HepG2 (cell line): ENCODE data around the gene FXYD4. TPM values are rescaled to one million over a fixed set of nuclear protein-coding genes. Genes with fewer than 3 reads are reported as not detected.

Source experiments
- AGO2 ChIP-seq: fragments of 200-400 bp; formaldehyde crosslinking; optimal IDR thresholded peaks from 2 replicates; pipeline ENCODE3; 2017; ENCODE audit warnings: mild to moderate bottlenecking, low read depth, low read length, moderate library complexity
- ATF7 ChIP-seq, 2 experiments: fragments of 450-650 bp in 1 of 2; sonication (generic) in 1 of 2; formaldehyde crosslinking in 1 of 2; IDR thresholded peaks; 2 replicates each; pipeline versions ENCODE4 v1.4.0 to v1.6.1; 2016 to 2020; ENCODE audit warnings: antibody characterized with exemption in 1 of 2, mild to moderate bottlenecking in 1 of 2, missing genetic modification reagents in 1 of 2
- CHD4 ChIP-seq: fragments of 200-600 bp; sonication (generic); IDR thresholded peaks from 2 replicates; pipeline ENCODE4 v1.7.0; 2017; ENCODE audit warnings: mild to moderate bottlenecking, low read length, borderline replicate concordance
- CREM ChIP-seq, 2 experiments: sonication (generic) in 1 of 2; formaldehyde crosslinking in 1 of 2; IDR thresholded peaks; 2 replicates each; pipeline versions ENCODE4 v1.4.0 to v1.6.1; 2016 to 2020; ENCODE audit warnings: antibody characterized with exemption in 1 of 2, mild to moderate bottlenecking in 1 of 2, missing genetic modification reagents in 1 of 2
- CSRNP2 ChIP-seq: sonication (generic); formaldehyde crosslinking; conservative IDR thresholded peaks from 2 replicates; pipeline ENCODE4 v1.8.0; 2022; ENCODE audit warnings: low read depth, missing genetic modification reagents
- DPF2 ChIP-seq: sonication (generic); formaldehyde crosslinking; IDR thresholded peaks from 2 replicates; pipeline ENCODE4 v1.4.0; 2020; ENCODE audit warnings: mild to moderate bottlenecking, low read depth, missing genetic modification reagents, borderline replicate concordance
- ELF3 ChIP-seq: IDR thresholded peaks from 2 replicates; pipeline ENCODE4 v1.6.1; 2016; ENCODE audit warnings: missing genetic modification reagents, missing compliant biosample characterization
- FOXJ3 ChIP-seq: sonication (generic); formaldehyde crosslinking; IDR thresholded peaks from 2 replicates; pipeline ENCODE4 v1.4.0; 2020; ENCODE audit warnings: missing genetic modification reagents, mild to moderate bottlenecking, borderline replicate concordance
- GMEB1 ChIP-seq: sonication (generic); formaldehyde crosslinking; IDR thresholded peaks from 2 replicates; pipeline ENCODE4 v1.5.1; 2020; ENCODE audit warnings: missing genetic modification reagents, mild to moderate bottlenecking, borderline replicate concordance
- HOXD1 ChIP-seq: sonication (generic); formaldehyde crosslinking; IDR thresholded peaks from 2 replicates; pipeline ENCODE4 v1.5.0; 2020; ENCODE audit warnings: missing genetic modification reagents
- IRX3 ChIP-seq: sonication (generic); formaldehyde crosslinking; IDR thresholded peaks from 2 replicates; pipeline ENCODE4 v1.8.1; 2023; ENCODE audit warnings: mild to moderate bottlenecking, low read depth, missing genetic modification reagents, borderline replicate concordance
- NR2F1 ChIP-seq, 2 experiments: fragments of 450-650 bp in 1 of 2; formaldehyde crosslinking in 1 of 2; IDR thresholded peaks; 2 replicates each; pipeline versions ENCODE4 v1.5.0 to v1.6.1; 2016 to 2020; ENCODE audit warnings: mild to moderate bottlenecking in 1 of 2, missing compliant biosample characterization in 1 of 2, missing genetic modification reagents in 1 of 2, moderate library complexity in 1 of 2
- PAF1 ChIP-seq: IDR thresholded peaks from 2 replicates; pipeline ENCODE4 v1.6.1; 2016; ENCODE audit warnings: missing genetic modification reagents, missing compliant biosample characterization
- POGZ ChIP-seq: sonication (generic); formaldehyde crosslinking; IDR thresholded peaks from 2 replicates; pipeline ENCODE4 v1.4.0; 2020; ENCODE audit warnings: mild to moderate bottlenecking, missing genetic modification reagents
- RBFOX2 ChIP-seq: fragments of 200-400 bp; formaldehyde crosslinking; IDR thresholded peaks from 2 replicates; pipeline ENCODE4 v1.6.1; 2017; ENCODE audit warnings: low read depth, mild to moderate bottlenecking, low read length
- REL ChIP-seq: sonication (generic); formaldehyde crosslinking; conservative IDR thresholded peaks from 2 replicates; pipeline ENCODE4 v1.8.0; 2022; ENCODE audit warnings: mild to moderate bottlenecking, missing genetic modification reagents, moderate library complexity
- RFXAP ChIP-seq: sonication (generic); formaldehyde crosslinking; IDR thresholded peaks from 2 replicates; pipeline ENCODE4 v1.4.0; 2020; ENCODE audit warnings: missing genetic modification reagents, borderline replicate concordance
- TCF12 ChIP-seq, 2 experiments: fragments of 450-650 bp in 1 of 2; sonication (generic) in 1 of 2; formaldehyde crosslinking in 1 of 2; IDR thresholded peaks; 2 replicates each; pipeline versions ENCODE4 v1.6.1 to v1.8.0; 2017 to 2022; ENCODE audit warnings: antibody characterized with exemption in 1 of 2, mild to moderate bottlenecking in 1 of 2, missing genetic modification reagents in 1 of 2, moderate library complexity in 1 of 2
- YEATS4 ChIP-seq: sonication (generic); formaldehyde crosslinking; IDR thresholded peaks from 2 replicates; pipeline ENCODE4 v1.4.0; 2020; ENCODE audit warnings: missing genetic modification reagents, borderline replicate concordance
- ZFYVE20 ChIP-seq: sonication (generic); formaldehyde crosslinking; IDR thresholded peaks from 2 replicates; pipeline ENCODE4 v1.8.0; 2023; ENCODE audit warnings: low read depth, mild to moderate bottlenecking, moderate library complexity, missing genetic modification reagents, borderline replicate concordance
- ZNF143 ChIP-seq: sonication (generic); formaldehyde crosslinking; IDR thresholded peaks from 2 replicates; pipeline ENCODE4 v1.4.0; 2020; ENCODE audit warnings: missing genetic modification reagents
- ZNF260 ChIP-seq: sonication (generic); formaldehyde crosslinking; IDR thresholded peaks from 2 replicates; pipeline ENCODE4 v1.4.0; 2020; ENCODE audit warnings: missing genetic modification reagents, low read depth, mild to moderate bottlenecking, borderline replicate concordance
- ZNF749 ChIP-seq: sonication (generic); formaldehyde crosslinking; IDR thresholded peaks from 2 replicates; pipeline ENCODE4 v1.8.0; 2022; ENCODE audit warnings: mild to moderate bottlenecking, missing genetic modification reagents, moderate library complexity, borderline replicate concordance
- ZSCAN30 ChIP-seq: sonication (generic); formaldehyde crosslinking; IDR thresholded peaks from 2 replicates; pipeline ENCODE4 v1.5.0; 2020; ENCODE audit warnings: mild to moderate bottlenecking, missing genetic modification reagents
- polyA plus RNA-seq, 8 experiments: library from polyadenylated mRNA; depleted of rRNA in 3 of 8; stranded (reverse) in 7 of 8; unstranded in 1 of 8; fragments of >200 nt; fragmentation: Illumina TruSeq in 4 of 8; extraction: Trizol in 4 of 8; gene quantifications; 2 replicates each; pipeline versions ENCODE4 v1.2.1 to v1.2.3, GENCODE V29; 2011 to 2016; ENCODE audit warnings: low read depth in 4 of 8, missing spikeins in 1 of 8, mixed read lengths in 1 of 8; ENCODE audit not compliant: insufficient read depth in 1 of 8
- total RNA-seq, 5 experiments: library from RNA; depleted of rRNA; stranded (reverse); fragments of >200 nt; fragmentation: Illumina TruSeq; extraction: Trizol; gene quantifications; 2 replicates each; pipeline ENCODE4 v1.2.3, GENCODE V29; 2016; ENCODE audit warnings: low read depth in 1 of 5

FXYD4 gene
- total and polyA plus RNA-seq, 2 of the 13 experiments (the other 11 are each of a cell fraction or from before 2014, with no cell fraction given) = not detected

GRCh38 chr10:43407148-43407575 lies 35.7 kb downstream of the FXYD4 start (continued):
- TF ChIP-seq ATF7 (IDR thresholded peaks at IDR 0.05) (no peak), ATF7 (CRISPR knock-in tag; IDR thresholded peaks at IDR 0.05) (no peak), DPF2 (CRISPR knock-in tag) (no peak), YEATS4 (CRISPR knock-in tag) (0 out of 2 replicates have a peak, but pooled peaks have one; percentile 43), REL (no peak), CHD4 (no peak), NR2F1 (CRISPR knock-in tag; IDR thresholded peaks at IDR 0.05) (0 out of 4 replicates have a peak, but pooled peaks of 1 of the 2 experiments have one; percentile 5), ZNF143 (CRISPR knock-in tag) (no peak), HOXD1 (CRISPR knock-in tag) (no peak), FOXJ3 (CRISPR knock-in tag) (no peak), RBFOX2 (peak; percentile 89), AGO2 (peak; percentile 87), IRX3 (CRISPR knock-in tag) (no peak), POGZ (CRISPR knock-in tag) (peak; percentile 24; the same call in 1 of the 2 replicates), ZNF749 (no peak), CREM (IDR thresholded peaks at IDR 0.05) (no peak), CREM (CRISPR knock-in tag; IDR thresholded peaks at IDR 0.05) (no peak), TCF12 (IDR thresholded peaks at IDR 0.05) (no peak), TCF12 (CRISPR knock-in tag; IDR thresholded peaks at IDR 0.05) (0 out of 2 replicates have a peak, but pooled peaks have one; percentile 33), ZFYVE20 (CRISPR knock-in tag) (no peak), ZNF260 (CRISPR knock-in tag) (no peak), ZSCAN30 (no peak), GMEB1 (CRISPR knock-in tag) (peak; percentile 44; the same call in 1 of the 2 replicates), ELF3 (CRISPR knock-in tag) (no peak), RFXAP (CRISPR knock-in tag) (no peak), PAF1 (CRISPR knock-in tag) (0 out of 2 replicates have a peak, but pooled peaks have one; percentile 24), CSRNP2 (CRISPR knock-in tag) (0 out of 2 replicates have a peak, but pooled peaks have one; percentile 42)
